KMS-11 (cell line): Measurements from ENCODE around the gene DNM3.

Experiments used
- H2AFZ ChIP-seq: fragments of 200-600 bp; sonication (generic); 2 replicates; pipeline ENCODE4 v1.6.1; 2016; ENCODE audit warnings: antibody characterized with exemption, mixed run types, low read depth
- H3K27ac ChIP-seq: fragments of 200-600 bp; sonication (generic); 2 replicates; pipeline ENCODE4 v1.6.1; 2016; ENCODE audit warnings: mild to moderate bottlenecking, mixed run types
- H3K27me3 ChIP-seq: fragments of 200-600 bp; sonication (generic); 2 replicates; pipeline ENCODE4 v1.6.1; 2017; ENCODE audit warnings: mild to moderate bottlenecking, low read depth, mixed run types, moderate library complexity; ENCODE audit not compliant: insufficient read depth
- H3K36me3 ChIP-seq: fragments of 200-600 bp; sonication (generic); 2 replicates; pipeline ENCODE4 v1.6.1; 2017; ENCODE audit warnings: mild to moderate bottlenecking, mixed run types; ENCODE audit not compliant: insufficient read depth
- H3K4me1 ChIP-seq: fragments of 200-600 bp; sonication (generic); 2 replicates; pipeline ENCODE4 v1.6.1; 2016; ENCODE audit warnings: mild to moderate bottlenecking, low read depth, mixed run types; ENCODE audit not compliant: poor library complexity, severe bottlenecking
- H3K4me2 ChIP-seq: fragments of 200-600 bp; sonication (generic); 2 replicates; pipeline ENCODE4 v1.7.0; 2016; ENCODE audit warnings: mild to moderate bottlenecking, mixed run types
- H3K4me3 ChIP-seq: fragments of 200-600 bp; sonication (generic); IDR thresholded peaks from 2 replicates; pipeline ENCODE4 v1.6.1; 2017; ENCODE audit warnings: low read depth, low read length, mixed read lengths; ENCODE audit not compliant: insufficient read depth
- H3K79me2 ChIP-seq: fragments of 200-600 bp; sonication (generic); 2 replicates; pipeline ENCODE4 v1.6.1; 2016; ENCODE audit warnings: low read depth, mixed run types; ENCODE audit not compliant: insufficient read depth
- H3K9ac ChIP-seq: fragments of 200-600 bp; sonication (generic); 2 replicates; pipeline ENCODE4 v1.6.1; 2016; ENCODE audit warnings: mild to moderate bottlenecking, mixed run types
- H4K20me1 ChIP-seq: fragments of 200-600 bp; sonication (generic); 2 replicates; pipeline ENCODE4 v1.6.1; 2016; ENCODE audit warnings: mild to moderate bottlenecking, mixed run types; ENCODE audit not compliant: insufficient read depth
- TF ChIP-seq, protein P1 (sequence below): fragments of 200-600 bp; sonication (generic); conservative IDR thresholded peaks from 2 replicates; pipeline ENCODE4 v1.6.1; 2017; ENCODE audit warnings: low read depth, mild to moderate bottlenecking, antibody characterized with exemption, low read length, moderate library complexity, mixed read lengths

Gene DNM3

DNA sequence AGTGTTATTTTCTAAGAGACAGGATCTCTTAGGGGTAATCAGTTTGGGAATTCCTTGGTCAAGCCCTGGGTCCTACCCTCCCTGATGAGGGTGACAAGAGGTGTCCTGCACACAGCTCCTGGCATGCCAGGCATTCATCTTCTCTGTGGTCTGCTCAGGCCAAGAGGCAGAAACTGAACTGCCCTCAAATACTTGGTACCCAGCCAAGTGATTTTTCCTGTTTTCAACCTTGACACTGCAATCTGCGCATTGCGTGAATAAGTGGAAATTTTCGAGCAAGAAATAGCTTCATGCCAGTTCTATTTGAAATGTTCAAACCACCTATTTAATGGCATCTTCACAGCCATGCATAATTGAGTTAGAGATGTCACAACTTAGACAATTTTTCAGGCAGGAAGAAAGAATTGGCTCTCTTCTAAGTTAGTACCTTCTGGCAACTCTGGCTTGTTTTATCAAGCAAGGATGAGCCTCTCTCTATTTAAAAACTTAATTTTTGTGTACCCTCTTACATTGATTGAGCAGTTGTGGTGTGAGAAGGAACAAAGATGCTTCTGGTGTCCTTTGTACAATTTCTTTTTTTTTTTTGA is 27.0 kb downstream of the DNM3 start:
- Histone ChIP-seq H3K27ac (peak overlapping the region; percentile 1; the same call in 1 of the 2 replicates), H3K79me2 (no peaks in the 10 kb centered on the region), H3K4me3 (peak overlapping the region; percentile 77), H3K4me1 (peaks cover 48% of the 10 kb centered on the region), H2AFZ (no peak overlapping the region), H3K27me3 (peaks cover 7% of the 10 kb centered on the region; the same call in 1 of the 2 replicates), H3K4me2 (peak overlapping the region; percentile 36), H4K20me1 (no peaks in the 10 kb centered on the region), H3K36me3 (no peaks in the 10 kb centered on the region), H3K9ac (no peak overlapping the region)
- TF ChIP-seq, protein P1, sequence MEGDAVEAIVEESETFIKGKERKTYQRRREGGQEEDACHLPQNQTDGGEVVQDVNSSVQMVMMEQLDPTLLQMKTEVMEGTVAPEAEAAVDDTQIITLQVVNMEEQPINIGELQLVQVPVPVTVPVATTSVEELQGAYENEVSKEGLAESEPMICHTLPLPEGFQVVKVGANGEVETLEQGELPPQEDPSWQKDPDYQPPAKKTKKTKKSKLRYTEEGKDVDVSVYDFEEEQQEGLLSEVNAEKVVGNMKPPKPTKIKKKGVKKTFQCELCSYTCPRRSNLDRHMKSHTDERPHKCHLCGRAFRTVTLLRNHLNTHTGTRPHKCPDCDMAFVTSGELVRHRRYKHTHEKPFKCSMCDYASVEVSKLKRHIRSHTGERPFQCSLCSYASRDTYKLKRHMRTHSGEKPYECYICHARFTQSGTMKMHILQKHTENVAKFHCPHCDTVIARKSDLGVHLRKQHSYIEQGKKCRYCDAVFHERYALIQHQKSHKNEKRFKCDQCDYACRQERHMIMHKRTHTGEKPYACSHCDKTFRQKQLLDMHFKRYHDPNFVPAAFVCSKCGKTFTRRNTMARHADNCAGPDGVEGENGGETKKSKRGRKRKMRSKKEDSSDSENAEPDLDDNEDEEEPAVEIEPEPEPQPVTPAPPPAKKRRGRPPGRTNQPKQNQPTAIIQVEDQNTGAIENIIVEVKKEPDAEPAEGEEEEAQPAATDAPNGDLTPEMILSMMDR = no peak

DNA sequence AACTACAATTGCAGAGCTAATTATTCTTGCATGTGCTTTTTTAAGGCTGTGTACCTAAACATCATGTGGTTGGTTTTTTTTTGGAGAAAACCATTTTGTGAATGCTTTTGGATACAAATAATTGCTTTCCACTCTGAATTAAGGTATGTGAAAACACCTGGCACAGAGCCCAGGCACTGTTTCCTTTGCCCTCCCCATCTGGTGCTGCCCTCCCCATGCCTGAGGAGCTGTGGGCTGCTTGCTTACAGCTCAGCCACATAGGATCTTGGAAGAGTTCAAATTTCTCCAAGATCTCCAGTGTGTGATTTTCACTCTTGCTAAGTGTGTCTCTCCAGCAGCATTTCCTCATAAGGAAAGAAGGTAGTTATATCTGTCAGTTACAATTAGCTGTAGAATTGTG is 27.8 kb downstream of the DNM3 start:
- H3K4me2 ChIP-seq = peak overlapping the region; percentile 36
- H3K4me3 ChIP-seq = peak overlapping the region; percentile 77
- H3K9ac ChIP-seq = no peak overlapping the region
- no peaks in the 10 kb centered on the region for H3K36me3 ChIP-seq
- no peak overlapping the region for H3K27ac ChIP-seq
- no peaks in the 10 kb centered on the region for H3K79me2 ChIP-seq
- H3K4me1 ChIP-seq = peaks cover 47% of the 10 kb centered on the region
- TF ChIP-seq, protein P1 = no peak
- H3K27me3 ChIP-seq = peaks cover 7% of the 10 kb centered on the region; the same call in 1 of the 2 replicates
- H4K20me1 ChIP-seq = no peaks in the 10 kb centered on the region
- H2AFZ ChIP-seq = no peak overlapping the region

DNA sequence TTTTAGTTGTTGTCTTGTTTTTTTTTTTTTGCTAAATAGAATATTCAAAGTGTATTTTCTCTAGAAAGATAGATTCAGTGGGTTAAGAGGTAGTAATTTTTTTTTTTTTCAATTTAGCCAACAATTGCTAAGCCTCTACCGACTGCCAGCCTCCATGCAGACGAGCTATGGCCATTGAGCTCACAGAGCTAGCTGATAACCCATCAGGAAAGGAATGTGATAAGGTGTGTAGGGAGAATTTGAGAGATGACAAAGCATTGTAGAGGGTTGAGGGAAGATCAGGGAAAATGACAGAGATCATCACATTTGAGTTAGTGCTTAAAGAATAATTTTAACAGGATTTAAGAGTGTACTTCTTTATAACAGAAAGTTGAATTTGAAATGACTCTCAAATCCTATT is 30.6 kb downstream of the DNM3 start:
- H3K27me3 ChIP-seq = peaks cover 3% of the 10 kb centered on the region; the same call in 1 of the 2 replicates
- TF ChIP-seq, protein P1 = no peak
- H3K79me2 ChIP-seq = no peaks in the 10 kb centered on the region
- H3K9ac ChIP-seq = no peak overlapping the region
- H3K4me2 ChIP-seq = no peak overlapping the region
- H3K4me3 ChIP-seq = no peak overlapping the region
- no peaks in the 10 kb centered on the region for H4K20me1 ChIP-seq
- H3K4me1 ChIP-seq = peaks cover 36% of the 10 kb centered on the region
- no peak overlapping the region for H2AFZ ChIP-seq
- H3K36me3 ChIP-seq = no peaks in the 10 kb centered on the region
- H3K27ac ChIP-seq = no peak overlapping the region

DNA sequence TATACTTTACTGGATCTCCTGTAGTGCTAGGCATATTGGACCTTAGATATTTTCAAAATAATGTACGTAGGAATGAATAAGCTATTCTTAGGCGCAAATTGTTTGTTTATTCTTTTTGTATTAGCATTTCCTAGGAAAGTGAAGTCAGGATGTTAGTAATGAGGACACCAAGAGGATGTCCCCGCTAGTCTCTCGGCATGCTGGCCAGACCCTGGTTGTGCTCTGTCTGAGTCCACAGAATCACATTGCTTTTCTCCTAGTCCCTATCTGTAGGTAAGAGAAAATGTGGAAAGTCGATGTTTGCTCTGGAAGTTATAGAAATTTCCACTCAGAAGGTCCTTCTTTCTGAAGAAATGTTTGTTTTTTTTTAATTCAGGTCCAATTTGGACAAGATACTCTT is 31.1 kb downstream of the DNM3 start:
- Histone ChIP-seq H3K4me1 (peaks cover 36% of the 10 kb centered on the region), H4K20me1 (no peaks in the 10 kb centered on the region), H3K4me3 (no peak overlapping the region), H3K9ac (no peak overlapping the region), H3K27me3 (0 out of 2 replicates have a peak, but pooled peaks cover 3% of the 10 kb centered on the region), H3K27ac (no peak overlapping the region), H3K36me3 (no peaks in the 10 kb centered on the region), H2AFZ (no peak overlapping the region), H3K4me2 (no peak overlapping the region), H3K79me2 (no peaks in the 10 kb centered on the region)
- TF ChIP-seq, protein P1 = no peak
